Breast epithelium (tissue), 3 donors: ENCODE data around the gene TRIO.

Experiments
- POLR2A ChIP-seq: fragments of 450-650 bp; IDR thresholded peaks from one replicate; pipeline ENCODE4 v1.6.1; 2016; ENCODE audit warnings: antibody characterized with exemption, mild to moderate bottlenecking, moderate library complexity
- POLR2AphosphoS5 ChIP-seq, 3 donors: sonication (generic); formaldehyde crosslinking; IDR thresholded peaks; one replicate each; pipeline ENCODE4 v1.6.1; 2017; ENCODE audit warnings: antibody characterized with exemption in 3 of 3
- TF ChIP-seq, protein P1 (sequence below), 3 donors: fragments of 450-650 bp; IDR thresholded peaks; one replicate each; pipeline ENCODE4 v1.5.1; 2016 to 2017; ENCODE audit warnings: antibody characterized with exemption in 3 of 3, mild to moderate bottlenecking in 3 of 3, moderate library complexity in 3 of 3

DNA sequence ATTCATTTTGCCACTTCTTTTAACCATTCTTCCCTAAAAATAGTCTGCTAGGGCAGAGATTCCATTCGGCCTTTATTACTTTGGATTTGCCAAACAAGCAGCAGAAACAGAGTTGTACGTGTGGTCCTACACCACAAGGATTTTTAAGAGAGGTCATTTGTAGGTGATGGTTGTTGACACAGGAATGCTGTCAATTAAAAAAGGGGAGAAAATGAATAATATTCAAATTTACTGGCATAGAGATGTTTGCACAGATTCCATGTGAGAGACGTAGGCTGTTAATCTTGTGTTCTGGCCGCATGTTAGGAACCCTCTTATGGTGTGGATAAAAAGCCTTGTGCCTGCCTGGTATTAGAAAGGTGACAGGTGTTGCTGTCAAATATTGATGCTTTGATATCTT lies 34.9 kb downstream of the TRIO start:
- TF ChIP-seq, protein P1, sequence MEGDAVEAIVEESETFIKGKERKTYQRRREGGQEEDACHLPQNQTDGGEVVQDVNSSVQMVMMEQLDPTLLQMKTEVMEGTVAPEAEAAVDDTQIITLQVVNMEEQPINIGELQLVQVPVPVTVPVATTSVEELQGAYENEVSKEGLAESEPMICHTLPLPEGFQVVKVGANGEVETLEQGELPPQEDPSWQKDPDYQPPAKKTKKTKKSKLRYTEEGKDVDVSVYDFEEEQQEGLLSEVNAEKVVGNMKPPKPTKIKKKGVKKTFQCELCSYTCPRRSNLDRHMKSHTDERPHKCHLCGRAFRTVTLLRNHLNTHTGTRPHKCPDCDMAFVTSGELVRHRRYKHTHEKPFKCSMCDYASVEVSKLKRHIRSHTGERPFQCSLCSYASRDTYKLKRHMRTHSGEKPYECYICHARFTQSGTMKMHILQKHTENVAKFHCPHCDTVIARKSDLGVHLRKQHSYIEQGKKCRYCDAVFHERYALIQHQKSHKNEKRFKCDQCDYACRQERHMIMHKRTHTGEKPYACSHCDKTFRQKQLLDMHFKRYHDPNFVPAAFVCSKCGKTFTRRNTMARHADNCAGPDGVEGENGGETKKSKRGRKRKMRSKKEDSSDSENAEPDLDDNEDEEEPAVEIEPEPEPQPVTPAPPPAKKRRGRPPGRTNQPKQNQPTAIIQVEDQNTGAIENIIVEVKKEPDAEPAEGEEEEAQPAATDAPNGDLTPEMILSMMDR (IDR thresholded peaks at IDR 0.05): no peak
- TF ChIP-seq POLR2AphosphoS5 (IDR thresholded peaks at IDR 0.05) (no peak), POLR2A (no peak)
